AG09319 (cell line): Measurements from ENCODE around the gene ZNF317.
"Not testable (repeated sequence)": the region's sequence is repeated elsewhere in the genome, so short reads cannot be mapped to it uniquely, and the experiment has no call there.

Experiments used
- DNase-seq: peaks from one replicate; pipeline ENCODE4 v3.0.0-alpha.2; 2010; ENCODE audit warnings: low read depth; ENCODE audit errors: extremely low read depth
- CTCF ChIP-seq: IDR thresholded peaks from 2 replicates; pipeline ENCODE4 v1.5.1; 2011; ENCODE audit warnings: low read depth, mild to moderate bottlenecking, inconsistent platforms, low read length, moderate library complexity

ZNF317 gene

DNA sequence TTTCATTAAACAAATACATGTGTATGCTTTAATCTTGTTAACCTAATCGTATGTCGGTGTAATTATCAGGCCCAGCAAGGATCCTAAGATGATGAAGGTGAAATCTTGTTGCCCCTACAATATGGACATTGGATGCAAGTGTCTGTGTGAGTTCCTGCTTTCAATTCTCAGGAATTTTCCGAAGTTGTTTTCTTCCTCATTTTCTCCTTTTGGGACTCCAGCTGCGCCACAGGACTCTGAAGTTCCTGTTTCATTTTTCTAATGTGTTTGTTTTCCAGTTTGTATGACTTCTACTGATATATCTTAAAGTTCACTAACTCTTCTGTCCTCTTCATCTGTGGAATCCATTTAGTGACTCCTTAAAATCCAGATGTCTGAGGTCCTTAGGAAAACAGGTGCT is 26.6 kb downstream of the ZNF317 start:
- no peak for TF ChIP-seq CTCF
- no peak for DNase-seq

DNA sequence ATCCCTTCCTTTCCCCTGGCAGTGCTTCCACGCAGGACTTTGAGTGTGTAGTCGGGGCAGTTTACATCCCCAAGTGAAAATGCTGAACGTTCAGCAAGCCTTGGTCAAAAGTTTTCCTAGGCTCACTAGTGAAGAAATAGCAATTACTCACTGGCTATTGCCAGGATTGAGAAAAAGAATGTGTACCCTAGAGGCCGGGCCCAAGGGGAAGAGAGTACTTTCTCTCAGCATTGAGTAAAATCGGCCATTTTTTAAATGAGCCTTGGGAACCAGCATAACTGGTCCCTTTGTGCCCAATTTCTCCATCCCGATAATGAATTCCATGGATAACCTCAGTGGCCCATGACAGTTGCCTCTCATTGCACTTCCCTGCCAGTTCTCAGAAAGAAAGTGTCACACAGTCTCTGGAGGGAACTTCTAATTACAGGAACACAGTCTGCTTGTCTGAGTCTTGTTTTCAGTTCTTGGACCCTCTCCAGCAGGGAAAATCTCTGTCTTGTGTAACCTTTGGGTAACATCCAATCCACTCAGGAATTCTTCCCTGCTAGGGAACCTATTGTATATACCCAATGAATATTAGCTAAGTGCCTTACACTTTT is 31.3 kb downstream of the ZNF317 start:
- no peak for DNase-seq
- TF ChIP-seq CTCF: no peak

GRCh38 chr19:9175326-9175725 is 35.1 kb downstream of the ZNF317 start:
- no peak for DNase-seq
- no peak for TF ChIP-seq CTCF

- no peak for DNase-seq
- TF ChIP-seq CTCF: no peak
These were observed 38.7 kb downstream of the ZNF317 start, which contains the start of gene OR7D2 for GRCh38 chr19:9178901-9179300. TSS of gene OR7D2 (plus strand) at chr19:9178979. CDS start at chr19:9185782, 6,803 bp downstream.

GRCh38 chr19:9183000-9183399 is 42.8 kb downstream of the ZNF317 start:
- DNase-seq: no peak
- no peak for TF ChIP-seq CTCF

DNA sequence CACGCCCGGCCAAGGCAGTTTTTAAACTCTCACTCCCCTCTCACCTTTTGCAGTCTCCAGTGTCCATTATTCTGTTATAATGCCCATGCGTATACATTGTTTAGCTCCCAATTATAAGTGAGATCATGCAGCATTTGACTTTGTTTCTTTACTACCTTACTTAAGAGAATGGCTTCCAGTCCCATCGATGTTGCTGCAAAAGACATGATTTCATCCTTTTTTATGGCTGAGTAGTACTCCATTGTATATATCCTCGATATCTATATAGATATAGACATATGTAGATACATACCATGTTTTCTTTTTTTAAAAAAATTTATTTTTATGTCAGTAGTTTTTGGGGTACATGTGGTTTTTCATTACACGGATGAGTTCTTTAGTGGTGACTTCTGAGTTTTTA is 47.0 kb downstream of the ZNF317 start:
- no peak for TF ChIP-seq CTCF

DNA sequence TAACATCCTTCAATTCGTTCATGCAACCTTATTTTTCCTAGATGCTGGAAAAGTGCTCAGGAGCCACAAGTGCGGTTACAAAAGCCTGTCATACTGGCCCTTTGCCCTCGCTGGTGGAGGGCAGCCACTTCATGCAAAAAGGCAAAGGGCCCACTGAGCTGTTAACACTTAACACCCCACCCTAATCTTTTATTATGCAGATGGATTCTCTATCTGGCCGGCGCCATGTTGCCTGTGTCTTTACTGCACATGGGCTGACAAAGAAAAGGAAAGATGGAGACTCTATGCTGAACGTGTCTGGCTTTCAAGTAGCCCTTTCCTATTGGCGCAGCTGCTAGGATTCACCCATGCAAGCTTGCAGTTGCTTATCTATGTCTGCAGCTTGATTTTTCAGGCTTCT is 49.3 kb downstream of the ZNF317 start:
- no peak for TF ChIP-seq CTCF
- no peak for DNase-seq

More for the DNA sequence above, 47.0 kb downstream of the ZNF317 start:
- DNase-seq: no peak

- not testable (repeated sequence) for DNase-seq
These were observed 57.8 kb downstream of the ZNF317 start for GRCh38 chr19:9198044-9198443.
